Endometrial microvascular endothelial cells (primary cell): ENCODE data around the gene SYNE2. TPM values are rescaled to one million over a fixed set of nuclear protein-coding genes. Genes with fewer than 3 reads are reported as not detected.

ENCODE experiments used
- in situ Hi-C: cut with HindIII; loops from 2 replicates; pipeline ENCODE4 v1.10.0; 2017; ENCODE audit warnings: low sequenced_read_pairs, low pct_unique_long_range_greater_than_20kb; ENCODE audit errors: inconsistent ontology term
- total RNA-seq: library from RNA; depleted of rRNA; stranded (reverse); fragments of >200 nt; gene quantifications from one replicate; pipeline ENCODE4 v1.2.3, GENCODE V29; 2015; ENCODE audit errors: inconsistent ontology term

The SYNE2 gene
- total RNA-seq, 1 donor from 2014 or later = 24.9 TPM

GRCh38 chr14:63904724-63905123 lies 51.9 kb downstream of the SYNE2 start:
- in situ Hi-C loops = no loop called here

- in situ Hi-C loops = no loop called here
These were observed 52.6 kb downstream of the SYNE2 start for GRCh38 chr14:63905370-63905769.

- in situ Hi-C loops = no loop called here
These were observed 56.0 kb downstream of the SYNE2 start for GRCh38 chr14:63908667-63909264.

DNA sequence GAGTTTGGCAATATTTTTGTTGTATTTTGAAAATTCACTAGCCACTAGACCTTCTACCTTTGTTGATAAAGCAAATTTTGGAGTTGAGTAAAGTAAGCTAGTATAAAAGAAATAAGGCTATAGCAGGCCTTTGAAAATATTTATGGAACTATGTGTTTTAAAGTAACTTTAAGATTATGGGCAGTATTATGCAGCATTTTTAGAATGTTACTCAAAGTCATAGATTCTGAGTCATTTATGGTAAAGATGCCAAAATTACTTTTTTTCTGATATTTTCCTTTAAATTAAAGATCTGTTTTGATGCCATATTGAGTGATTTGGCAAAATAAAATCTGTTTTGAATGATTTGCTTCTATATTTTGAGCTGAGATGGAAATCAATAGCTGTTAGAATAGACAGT lies 57.2 kb downstream of the SYNE2 start:
- in situ Hi-C loops = no loop called here

DNA sequence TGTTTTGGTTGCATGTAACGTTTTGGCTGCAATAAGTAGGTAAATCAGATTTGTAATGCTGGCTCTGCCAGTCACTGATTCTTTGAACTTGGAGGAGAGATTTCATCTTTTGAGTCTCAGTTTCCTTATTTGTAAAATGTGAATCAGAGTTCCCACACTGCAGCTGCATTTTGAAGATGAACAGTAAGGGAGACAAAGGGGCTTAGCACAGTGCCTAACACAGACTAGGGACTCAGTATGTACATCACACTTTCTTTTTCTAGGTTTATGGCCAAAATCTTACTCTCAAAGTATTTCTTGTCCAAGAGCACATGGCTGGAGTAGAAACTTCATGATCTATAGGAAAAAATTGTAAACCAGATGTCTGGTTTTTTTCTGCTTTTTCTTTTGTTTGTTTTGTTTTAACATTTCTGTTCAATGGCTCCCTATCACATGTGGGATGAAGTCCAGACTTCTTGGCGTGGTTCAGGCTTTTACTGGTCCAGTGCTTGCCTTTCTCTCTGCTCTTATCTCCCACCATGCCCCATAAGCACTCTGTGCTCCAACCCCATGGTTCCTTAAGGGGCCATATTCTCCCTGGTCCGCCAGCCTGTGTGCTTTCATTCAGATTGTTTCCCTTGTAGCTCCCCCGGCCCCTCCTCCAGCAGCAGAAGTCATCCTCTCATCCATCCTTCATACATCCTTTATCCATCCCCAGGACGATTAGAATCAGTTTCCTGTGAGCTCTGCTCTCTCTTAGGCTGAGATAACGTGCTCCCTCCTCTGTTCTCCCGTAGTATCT lies 58.0 kb downstream of the SYNE2 start:
- in situ Hi-C loops = no loop called here

GRCh38 chr14:63911404-63911803 lies 58.6 kb downstream of the SYNE2 start:
- in situ Hi-C loops = no loop called here

DNA sequence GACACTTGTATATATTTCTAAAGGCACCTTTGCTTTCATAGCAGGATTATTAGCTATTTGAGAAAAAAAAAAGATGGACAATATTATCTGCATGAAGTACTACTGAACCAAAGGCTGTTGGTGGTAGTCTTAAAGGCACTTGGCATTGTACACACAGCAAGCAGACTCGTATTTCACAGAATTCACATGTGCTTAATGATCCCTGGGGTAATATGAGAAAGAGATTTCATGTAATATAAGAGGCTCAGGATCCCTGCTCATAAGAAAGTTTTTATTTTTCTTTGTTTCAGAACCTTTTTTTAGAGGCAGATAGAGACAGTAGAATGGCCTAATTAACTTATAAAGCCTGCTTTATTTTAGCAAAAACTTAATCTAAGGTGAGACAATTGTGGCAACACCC lies 59.5 kb downstream of the SYNE2 start:
- in situ Hi-C loops = no loop called here

GRCh38 chr14:63918411-63918810 lies 65.6 kb downstream of the SYNE2 start:
- in situ Hi-C loops = no loop called here

DNA sequence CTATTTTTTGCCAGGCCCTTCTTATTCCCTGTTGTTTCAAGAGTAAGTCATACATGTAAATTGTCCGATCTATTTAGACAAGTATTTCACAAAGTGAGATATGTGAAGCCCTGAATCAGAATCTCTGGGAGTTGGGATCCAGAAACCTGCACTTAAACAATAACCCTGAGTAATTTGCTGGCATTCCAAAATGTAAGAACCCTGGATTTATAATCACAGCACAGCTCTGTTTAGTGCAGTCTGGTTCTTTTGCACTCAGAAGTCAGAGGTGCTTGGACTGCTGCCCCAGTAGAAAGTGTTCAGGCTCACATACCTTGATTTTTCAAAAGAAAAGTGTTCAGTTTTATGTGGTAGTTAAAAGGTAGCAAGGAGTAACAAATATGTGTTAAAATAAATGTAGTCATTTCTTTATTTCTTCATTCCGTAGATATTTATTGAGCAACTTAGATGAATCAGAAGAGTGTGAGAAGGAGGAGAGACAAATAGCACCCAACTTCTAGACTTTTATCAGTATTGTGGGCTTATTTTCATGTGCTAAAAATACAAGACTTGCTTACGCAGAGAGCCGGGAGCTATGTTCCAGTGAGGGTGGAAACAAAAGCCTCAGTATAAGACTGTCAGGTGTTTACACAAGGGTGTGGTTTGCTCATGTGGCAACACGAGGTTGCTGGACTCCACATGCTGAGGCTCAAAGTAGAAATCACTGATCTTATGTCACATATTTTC lies 70.1 kb downstream of the SYNE2 start:
- in situ Hi-C loops = no loop called here

- in situ Hi-C loops = no loop called here
These were observed 70.6 kb downstream of the SYNE2 start for GRCh38 chr14:63923422-63923752.

- in situ Hi-C loops = no loop called here
These were observed 71.6 kb downstream of the SYNE2 start for GRCh38 chr14:63924375-63924774.

DNA sequence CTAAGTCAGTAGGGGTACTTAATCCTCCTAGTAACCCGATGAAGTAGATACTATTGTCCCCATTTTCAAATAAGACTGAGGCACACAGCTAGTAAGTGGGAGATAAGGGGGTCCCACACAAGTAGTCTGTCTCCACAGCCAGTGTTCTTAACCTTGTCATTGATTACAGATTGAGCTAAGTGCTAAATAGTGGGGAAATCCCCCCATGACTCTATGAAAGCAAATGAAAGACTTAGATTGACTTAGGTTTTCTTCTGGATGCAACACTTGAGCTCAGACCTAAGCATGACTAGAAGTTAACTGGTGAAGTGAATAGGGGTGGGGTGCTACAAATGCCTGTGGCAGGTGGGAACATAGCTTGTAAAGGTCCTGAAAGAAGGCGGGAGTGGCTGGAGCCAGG lies 73.8 kb downstream of the SYNE2 start:
- in situ Hi-C loops = no loop called here

GRCh38 chr14:63928744-63929174 lies 76.0 kb downstream of the SYNE2 start:
- in situ Hi-C loops = no loop called here

DNA sequence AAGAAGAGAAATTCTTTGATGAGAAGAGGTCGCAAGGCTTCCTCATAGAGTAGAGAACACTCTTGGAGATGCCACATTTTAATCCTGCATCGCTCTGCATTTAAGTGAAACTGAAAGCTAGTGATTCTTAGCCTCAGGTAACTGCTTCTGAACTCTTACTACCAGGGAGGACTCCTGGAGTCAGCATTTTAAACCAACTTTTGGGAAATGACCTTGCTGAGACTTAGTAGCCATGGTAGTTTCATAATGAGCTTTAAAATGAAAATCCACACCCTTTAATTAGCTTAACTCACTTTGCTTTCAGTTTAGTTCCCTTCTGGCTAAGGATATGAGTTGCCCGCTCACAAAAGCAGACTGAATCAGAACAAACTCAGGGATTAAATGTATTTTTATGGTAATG lies 80.3 kb downstream of the SYNE2 start:
- in situ Hi-C loops = no loop called here

DNA sequence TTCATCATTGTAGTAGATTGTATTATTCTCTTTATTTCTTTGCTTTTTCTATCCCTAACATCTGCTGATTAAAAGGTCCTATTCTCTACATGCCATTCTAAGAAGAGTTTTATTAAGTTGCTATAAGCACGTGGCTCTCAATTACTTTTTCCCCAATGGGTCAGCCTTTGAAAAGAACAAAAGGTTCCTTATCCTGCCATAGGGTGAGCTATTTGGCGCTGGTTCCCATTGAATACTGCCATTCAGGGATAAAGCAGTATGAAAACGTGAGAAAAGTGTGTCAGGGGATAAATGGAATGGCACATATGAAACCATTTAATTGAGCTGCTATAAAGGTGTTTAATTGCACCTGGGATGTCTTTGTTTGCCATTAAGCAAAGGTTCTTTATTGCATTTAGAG lies 80.9 kb downstream of the SYNE2 start:
- in situ Hi-C loops = no loop called here

DNA sequence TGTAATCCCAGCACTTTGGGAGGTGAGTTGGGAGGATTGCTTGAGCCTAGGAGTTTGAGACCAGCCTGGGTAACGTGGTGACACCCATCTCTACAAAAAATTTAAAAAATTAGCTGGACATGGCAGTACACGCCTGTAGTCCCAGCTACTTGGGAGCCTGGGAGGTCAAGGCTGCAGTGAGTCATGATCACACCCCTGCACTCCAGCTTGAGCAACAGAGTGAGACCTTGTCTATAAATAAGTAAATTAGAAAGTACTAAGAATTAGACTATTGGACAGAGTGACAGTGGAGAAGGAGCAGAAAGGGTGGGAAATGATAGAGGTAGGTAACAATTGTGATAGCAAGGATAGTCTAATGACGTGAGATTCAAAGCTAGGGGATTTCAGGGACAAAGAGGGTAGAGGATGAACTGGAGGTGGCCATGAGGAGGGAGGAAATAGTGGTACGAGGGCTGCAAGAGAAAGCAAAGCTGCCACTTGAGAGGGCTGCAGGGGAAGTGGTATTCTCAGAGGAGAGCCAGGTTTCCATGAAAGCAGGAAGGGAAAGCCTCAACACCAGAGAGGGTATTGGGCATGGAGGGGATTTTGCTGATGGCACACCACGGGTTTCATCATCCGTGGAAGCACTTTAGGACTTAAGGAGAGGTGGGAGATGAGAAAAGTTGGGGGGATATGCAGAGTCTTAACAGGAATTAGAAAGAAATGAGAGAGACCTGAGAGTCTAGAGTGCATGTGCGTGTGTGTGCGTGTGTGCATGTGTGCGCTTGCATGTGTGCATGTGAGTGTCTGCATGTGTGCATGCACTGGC lies 85.6 kb downstream of the SYNE2 start:
- in situ Hi-C loops = no loop called here

DNA sequence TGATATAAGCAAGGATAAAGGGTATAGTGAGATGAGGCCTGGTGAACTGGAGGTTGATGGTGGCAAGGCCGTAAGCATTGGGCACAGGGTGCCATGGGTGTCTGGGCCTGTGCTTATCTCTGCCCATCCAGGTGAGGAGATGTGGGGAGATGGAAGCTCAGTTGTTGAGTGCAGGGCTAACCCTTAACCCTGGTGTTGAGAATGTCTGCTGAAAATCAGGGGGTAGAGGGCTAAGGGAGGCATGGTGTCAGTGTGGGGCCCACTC lies 86.1 kb downstream of the SYNE2 start:
- in situ Hi-C loops = no loop called here

DNA sequence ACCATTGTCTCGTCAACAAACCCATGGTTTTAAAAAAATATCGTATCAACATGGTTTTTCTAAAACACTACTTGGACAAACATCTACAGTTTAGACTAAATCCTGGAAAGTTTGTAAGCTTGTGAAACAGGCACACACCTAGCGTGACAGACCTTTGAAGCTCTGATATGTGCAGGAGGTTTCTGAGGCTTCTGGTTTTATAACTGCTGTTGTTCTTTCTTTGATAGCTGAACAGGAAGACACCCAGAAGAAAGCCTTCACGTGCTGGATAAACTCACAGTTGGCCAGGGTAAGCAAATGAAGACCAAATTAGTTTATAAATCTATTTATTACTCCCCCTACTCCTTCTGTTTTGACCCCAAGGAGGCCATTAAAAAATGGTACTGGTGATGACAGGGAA lies 87.6 kb downstream of the SYNE2 start:
- in situ Hi-C loops = no loop called here

DNA sequence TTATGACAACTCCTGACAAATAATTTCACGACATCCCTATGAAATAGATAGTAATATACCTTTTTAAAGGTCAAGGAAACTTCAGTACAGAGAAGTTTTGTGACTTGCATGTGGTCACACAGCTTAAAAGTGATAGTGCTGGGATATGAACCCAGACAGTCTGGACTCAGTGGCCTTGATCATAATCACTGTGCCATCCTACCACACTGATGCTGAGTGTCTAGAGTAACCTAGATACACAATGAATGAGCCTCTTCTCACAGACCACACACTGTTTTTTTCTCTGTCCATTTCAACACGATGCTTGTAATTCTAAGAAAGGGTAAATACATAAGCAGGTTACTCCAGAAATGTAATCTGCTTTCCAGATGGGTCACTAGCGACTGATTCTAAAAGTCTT lies 88.2 kb downstream of the SYNE2 start:
- in situ Hi-C loops = no loop called here

DNA sequence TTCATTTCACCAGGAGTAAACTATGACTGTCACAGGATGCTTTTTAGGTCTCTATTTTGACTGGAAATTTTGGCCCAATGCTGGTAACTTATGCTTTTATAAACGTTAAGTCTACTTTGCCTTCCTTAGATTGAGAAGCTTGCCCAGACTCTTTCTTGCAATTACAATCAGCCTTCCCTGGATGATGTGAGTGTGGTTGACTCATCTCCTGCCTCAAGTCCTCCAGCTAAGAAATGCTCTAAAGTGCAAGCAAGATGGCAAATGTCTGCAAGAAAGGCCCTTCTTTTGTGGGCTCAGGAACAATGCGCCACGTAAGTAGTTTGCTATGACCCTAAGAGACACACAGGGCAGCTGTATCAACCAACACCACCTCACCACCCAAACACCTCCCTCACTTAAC lies 96.9 kb downstream of the SYNE2 start:
- in situ Hi-C loops = no loop called here
